ENCODE data around the gene ADAMTS6. TPM values are rescaled to one million over a fixed set of nuclear protein-coding genes. Genes with fewer than 3 reads are reported as not detected.

Gene ADAMTS6
- total RNA-seq, 4 donors from 2014 or later, result 0.80 to 13.2 (median 2.2) TPM

DNA sequence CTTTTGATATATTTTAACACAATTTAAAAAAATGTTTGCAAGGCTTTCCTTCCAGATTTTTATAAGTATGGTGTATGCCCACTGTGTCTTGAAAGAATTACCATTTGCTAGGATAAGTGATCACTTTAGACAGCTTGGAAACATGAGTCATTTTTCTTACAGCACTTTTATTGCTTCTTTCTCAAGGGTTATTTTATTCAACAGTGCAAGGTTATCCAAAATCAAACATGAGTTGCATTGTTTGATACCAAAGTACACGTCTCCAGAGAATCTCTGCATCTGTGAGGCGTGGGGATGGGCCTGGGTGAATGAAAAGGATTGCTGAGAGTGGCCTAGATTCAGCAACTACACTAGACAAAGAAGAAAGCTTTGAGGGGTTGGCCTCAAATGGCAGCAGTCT lies 329.6 kb downstream of the ADAMTS6 start:
- H3K36me3 ChIP-seq, result no peaks in the 10 kb centered on the region
- DNase-seq, result no peak
- no peak overlapping the region for H3K27ac ChIP-seq
- no peaks in the 10 kb centered on the region for H3K9me3 ChIP-seq
- no peaks in the 10 kb centered on the region for H3K27me3 ChIP-seq
- no peak overlapping the region for H3K4me3 ChIP-seq
- TF ChIP-seq, protein P1, sequence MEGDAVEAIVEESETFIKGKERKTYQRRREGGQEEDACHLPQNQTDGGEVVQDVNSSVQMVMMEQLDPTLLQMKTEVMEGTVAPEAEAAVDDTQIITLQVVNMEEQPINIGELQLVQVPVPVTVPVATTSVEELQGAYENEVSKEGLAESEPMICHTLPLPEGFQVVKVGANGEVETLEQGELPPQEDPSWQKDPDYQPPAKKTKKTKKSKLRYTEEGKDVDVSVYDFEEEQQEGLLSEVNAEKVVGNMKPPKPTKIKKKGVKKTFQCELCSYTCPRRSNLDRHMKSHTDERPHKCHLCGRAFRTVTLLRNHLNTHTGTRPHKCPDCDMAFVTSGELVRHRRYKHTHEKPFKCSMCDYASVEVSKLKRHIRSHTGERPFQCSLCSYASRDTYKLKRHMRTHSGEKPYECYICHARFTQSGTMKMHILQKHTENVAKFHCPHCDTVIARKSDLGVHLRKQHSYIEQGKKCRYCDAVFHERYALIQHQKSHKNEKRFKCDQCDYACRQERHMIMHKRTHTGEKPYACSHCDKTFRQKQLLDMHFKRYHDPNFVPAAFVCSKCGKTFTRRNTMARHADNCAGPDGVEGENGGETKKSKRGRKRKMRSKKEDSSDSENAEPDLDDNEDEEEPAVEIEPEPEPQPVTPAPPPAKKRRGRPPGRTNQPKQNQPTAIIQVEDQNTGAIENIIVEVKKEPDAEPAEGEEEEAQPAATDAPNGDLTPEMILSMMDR (IDR thresholded peaks at IDR 0.05), result no peak
- TF ChIP-seq POLR2A (IDR thresholded peaks at IDR 0.05), result no peak
- H3K4me1 ChIP-seq, result no peaks in the 10 kb centered on the region

DNA sequence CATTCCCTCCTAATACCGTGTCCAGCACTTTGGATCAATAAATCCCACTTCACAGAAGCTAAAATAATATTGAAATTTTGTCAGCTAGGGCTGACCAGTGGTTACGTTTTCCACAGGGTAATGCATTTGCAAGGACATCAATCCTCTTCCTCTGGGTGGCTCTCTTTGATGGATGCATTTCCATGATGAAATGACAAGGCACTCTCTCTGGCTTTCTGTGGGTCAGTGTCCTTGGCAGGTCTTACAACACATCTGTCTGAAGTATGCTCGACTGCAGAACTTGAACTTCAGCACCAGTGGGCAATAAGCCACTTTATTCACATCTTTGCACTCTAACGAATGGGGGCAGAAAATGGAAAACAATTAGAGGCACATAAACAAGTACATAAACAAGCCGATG lies 330.1 kb downstream of the ADAMTS6 start:
- TF ChIP-seq, protein P1 (IDR thresholded peaks at IDR 0.05), result no peak
- no peak for TF ChIP-seq POLR2A (IDR thresholded peaks at IDR 0.05)
- peak overlapping the region in 1 of 4 donors; percentile 9 for H3K27ac ChIP-seq

DNA sequence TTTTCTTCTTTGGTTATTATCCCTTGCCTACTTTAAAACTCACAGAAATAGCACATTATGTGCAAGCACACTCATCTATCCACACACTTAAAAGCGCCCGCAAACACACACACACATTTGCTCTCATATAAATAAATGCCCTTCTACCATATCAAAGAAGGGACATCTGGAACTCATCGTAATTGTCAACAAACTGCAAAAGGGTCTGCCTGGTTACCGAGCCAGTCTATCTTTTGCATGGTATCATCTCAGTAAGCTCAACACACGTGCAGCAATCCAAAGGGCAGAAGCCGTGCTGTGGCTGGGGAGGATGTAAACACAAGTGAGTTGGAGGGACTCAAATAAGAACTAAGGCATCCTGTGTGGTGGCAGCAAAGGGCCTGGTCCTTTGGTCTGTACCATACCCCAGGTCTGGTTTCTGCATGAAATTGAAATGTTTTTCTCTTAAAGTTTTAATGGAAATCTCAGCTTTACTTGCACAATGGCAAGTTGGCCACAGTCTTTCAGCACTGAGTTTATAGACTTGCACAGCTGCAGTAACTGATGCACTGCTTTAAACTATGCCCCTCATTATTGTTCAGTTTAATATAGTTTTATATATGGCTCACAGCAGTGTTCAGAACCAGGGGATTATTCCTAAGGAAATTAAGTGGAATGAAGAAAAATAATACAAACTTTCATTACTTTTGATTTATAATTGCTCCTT lies 331.0 kb downstream of the ADAMTS6 start:
- Histone ChIP-seq H3K27ac (no peak overlapping the region), H3K9me3 (no peaks in the 10 kb centered on the region), H3K4me1 (no peaks in the 10 kb centered on the region), H3K27me3 (no peaks in the 10 kb centered on the region), H3K36me3 (no peaks in the 10 kb centered on the region), H3K4me3 (no peak overlapping the region)
- TF ChIP-seq, protein P1 (IDR thresholded peaks at IDR 0.05), result no peak
- no peak for TF ChIP-seq POLR2A (IDR thresholded peaks at IDR 0.05)
- no peak for DNase-seq

More for the DNA sequence above, 330.1 kb downstream of the ADAMTS6 start:
- no peaks in the 10 kb centered on the region for H3K4me1 ChIP-seq
- H3K27me3 ChIP-seq, result no peaks in the 10 kb centered on the region
- no peaks in the 10 kb centered on the region for H3K36me3 ChIP-seq
- no peaks in the 10 kb centered on the region for H3K9me3 ChIP-seq
- no peak for DNase-seq
- no peak overlapping the region for H3K4me3 ChIP-seq

DNA sequence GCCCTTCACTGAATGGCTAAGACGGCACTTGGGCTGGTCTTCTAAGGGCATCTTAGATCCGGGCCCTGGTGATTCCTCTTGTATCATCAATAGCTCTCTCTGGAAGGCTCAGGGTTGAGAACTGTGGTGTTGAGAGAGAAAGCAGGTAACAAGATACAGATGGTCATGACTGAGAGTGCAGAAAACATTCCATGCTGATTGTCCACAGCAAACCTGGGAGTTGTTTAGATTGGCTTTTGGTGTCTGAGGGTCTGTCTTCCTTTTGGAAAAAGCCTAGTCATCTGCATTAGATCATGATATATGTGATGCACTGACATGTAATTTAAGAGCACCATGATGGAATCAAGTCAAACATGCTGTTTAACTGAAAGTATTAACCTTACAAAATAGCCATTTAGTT lies 331.9 kb downstream of the ADAMTS6 start:
- Histone ChIP-seq H3K4me3 (no peak overlapping the region), H3K9me3 (no peaks in the 10 kb centered on the region), H3K27ac (no peak overlapping the region), H3K36me3 (no peaks in the 10 kb centered on the region), H3K4me1 (no peaks in the 10 kb centered on the region), H3K27me3 (no peaks in the 10 kb centered on the region)
- no peak for TF ChIP-seq POLR2A (IDR thresholded peaks at IDR 0.05)
- TF ChIP-seq, protein P1 (IDR thresholded peaks at IDR 0.05), result no peak
- DNase-seq, result no peak

DNA sequence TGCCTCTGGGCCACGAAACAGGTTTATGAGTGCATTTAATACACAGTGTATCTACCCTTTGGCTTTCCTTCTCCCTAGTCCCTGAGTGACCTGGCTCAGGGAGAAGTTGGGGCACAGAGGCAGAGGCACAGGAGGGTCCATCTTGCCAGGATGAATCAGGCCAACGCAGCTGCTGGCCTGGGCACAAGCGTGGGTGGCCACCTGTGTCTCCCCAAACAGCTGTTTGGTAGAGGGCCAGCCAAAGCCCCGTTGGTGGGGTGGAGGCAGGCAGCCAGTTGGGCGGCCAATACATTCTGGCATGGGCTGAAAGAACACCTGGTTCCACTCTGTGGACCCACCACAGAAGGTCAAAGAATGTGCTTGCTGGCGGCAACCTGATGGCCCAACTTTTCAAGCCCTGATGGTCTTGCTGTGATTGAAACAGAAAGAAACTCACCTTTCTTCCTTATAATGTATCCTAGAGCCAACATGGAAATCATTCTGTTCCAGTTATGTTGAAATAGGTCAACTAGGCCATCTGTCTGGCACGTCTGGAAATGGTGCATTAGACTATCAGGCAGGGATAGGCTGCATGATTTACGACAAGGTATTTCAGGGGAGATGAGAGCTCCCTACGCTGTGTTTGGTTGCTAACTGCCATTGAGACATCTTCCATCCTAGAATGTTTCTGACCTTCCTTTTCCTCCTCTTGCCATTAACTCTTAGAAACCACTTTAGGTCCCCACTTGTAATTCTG lies 337.4 kb downstream of the ADAMTS6 start:
- H3K27ac ChIP-seq, result no peak overlapping the region
- DNase-seq, result no peak
- H3K27me3 ChIP-seq, result no peaks in the 10 kb centered on the region
- no peaks in the 10 kb centered on the region for H3K9me3 ChIP-seq
- no peaks in the 10 kb centered on the region for H3K4me1 ChIP-seq
- H3K36me3 ChIP-seq, result no peaks in the 10 kb centered on the region
- TF ChIP-seq, protein P1 (IDR thresholded peaks at IDR 0.05), result no peak
- TF ChIP-seq POLR2A (IDR thresholded peaks at IDR 0.05), result no peak
- H3K4me3 ChIP-seq, result no peak overlapping the region

Data from Peyer's patch (tissue), 4 donors.